SIG-M5 treated with dmso at 0.1 percent for 504 hours (cell line): Measurements from ENCODE around the gene WNT5B.
A peak's percentile ranks its signal among the peaks of the same experiment; 100 is the strongest.
"Not testable (repeated sequence)": the region's sequence is repeated elsewhere in the genome, so short reads cannot be mapped to it uniquely, and the experiment has no call there.

ENCODE experiments used
- DNase-seq: peaks from one replicate; lab custom pipeline; 2025; ENCODE audit not compliant: unreplicated experiment; lab: John Stamatoyannopoulos, UW

WNT5B gene

GRCh38 chr12:1595690-1596347 lies 33.2 kb upstream of the WNT5B start:
- peak; percentile 27 for DNase-seq

GRCh38 chr12:1598757-1599156 lies 30.3 kb upstream of the WNT5B start:
- DNase-seq = no peak

GRCh38 chr12:1602706-1603105 lies 26.3 kb upstream of the WNT5B start:
- DNase-seq = not testable (repeated sequence)

GRCh38 chr12:1603269-1603993 lies 25.6 kb upstream of the WNT5B start:
- peak; percentile 13 for DNase-seq

GRCh38 chr12:1604464-1604863 lies 24.6 kb upstream of the WNT5B start:
- DNase-seq = no peak

- DNase-seq = peak; percentile 74
Measured at GRCh38 chr12:1605129-1606020, 23.7 kb upstream of the WNT5B start.

GRCh38 chr12:1606021-1606622 lies 22.9 kb upstream of the WNT5B start:
- DNase-seq = peak; percentile 92

- no peak for DNase-seq
Measured at GRCh38 chr12:1607940-1608712, 20.9 kb upstream of the WNT5B start.

- peak; percentile 78 for DNase-seq
Measured at GRCh38 chr12:1608713-1609119, 20.3 kb upstream of the WNT5B start.

- no peak for DNase-seq
Measured at GRCh38 chr12:1610072-1610643, 18.9 kb upstream of the WNT5B start.

- DNase-seq = no peak
Measured at GRCh38 chr12:1611803-1612572, 17.0 kb upstream of the WNT5B start.

- DNase-seq = no peak
Measured at GRCh38 chr12:1613860-1614259, 15.2 kb upstream of the WNT5B start.

- no peak for DNase-seq
Measured at GRCh38 chr12:1614360-1614759, 14.7 kb upstream of the WNT5B start.

GRCh38 chr12:1616233-1617066 lies 12.6 kb upstream of the WNT5B start:
- DNase-seq = peak; percentile 71

GRCh38 chr12:1618489-1618888 lies 10.5 kb upstream of the WNT5B start:
- DNase-seq = peak; percentile 35

GRCh38 chr12:1619159-1619558 lies 9.9 kb upstream of the WNT5B start:
- DNase-seq = no peak

- peak; percentile 70 for DNase-seq
Measured at GRCh38 chr12:1619587-1619986, 9.4 kb upstream of the WNT5B start.

GRCh38 chr12:1620092-1620491 lies 8.9 kb upstream of the WNT5B start:
- no peak for DNase-seq

GRCh38 chr12:1622406-1622805 lies 6.6 kb upstream of the WNT5B start:
- no peak for DNase-seq
